GM18505 (cell line): ENCODE results near the gene IFNA10.
"Not testable (repeated sequence)": the region's sequence is repeated elsewhere in the genome, so short reads cannot be mapped to it uniquely, and the experiment has no call there.

Experiments used
- ATAC-seq: cut with Tn5 transposase; IDR thresholded peaks from one replicate; pipeline ENCODE4 v1.9.1; 2021; ENCODE audit not compliant: unreplicated experiment
- POLR2A ChIP-seq: IDR thresholded peaks from 4 replicates; pipeline ENCODE4 v1.6.1; 2011; ENCODE audit warnings: borderline replicate concordance; ENCODE audit not compliant: insufficient read depth, insufficient read length; ENCODE audit errors: extremely low read depth

IFNA10 gene

DNA sequence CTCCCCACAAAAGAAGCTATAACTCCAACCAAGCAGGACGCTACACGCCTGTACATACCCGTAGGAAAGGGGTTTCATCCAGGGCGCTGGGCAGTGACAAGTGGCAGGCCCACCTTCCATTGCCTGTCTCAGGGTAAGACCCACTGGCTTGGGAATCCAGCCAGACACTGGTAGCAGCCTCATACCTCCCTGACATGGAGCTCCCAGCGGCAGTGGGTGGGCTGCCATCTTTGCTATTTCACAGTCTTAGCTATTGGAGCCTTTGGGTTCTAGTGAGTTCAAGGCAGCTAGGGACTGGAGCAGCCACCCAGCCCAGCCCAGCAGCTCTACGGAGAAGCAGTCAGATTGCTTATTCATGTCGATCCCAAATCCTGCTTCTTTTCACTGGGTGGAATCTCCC, 3.4 kb upstream of the IFNA10 start:
- no peak for ATAC-seq
- TF ChIP-seq POLR2A, result no peak

- no peak for TF ChIP-seq POLR2A
- ATAC-seq, result no peak
Measured at GRCh38 chr9:21205204-21205603, 1.7 kb downstream of the IFNA10 start.

DNA sequence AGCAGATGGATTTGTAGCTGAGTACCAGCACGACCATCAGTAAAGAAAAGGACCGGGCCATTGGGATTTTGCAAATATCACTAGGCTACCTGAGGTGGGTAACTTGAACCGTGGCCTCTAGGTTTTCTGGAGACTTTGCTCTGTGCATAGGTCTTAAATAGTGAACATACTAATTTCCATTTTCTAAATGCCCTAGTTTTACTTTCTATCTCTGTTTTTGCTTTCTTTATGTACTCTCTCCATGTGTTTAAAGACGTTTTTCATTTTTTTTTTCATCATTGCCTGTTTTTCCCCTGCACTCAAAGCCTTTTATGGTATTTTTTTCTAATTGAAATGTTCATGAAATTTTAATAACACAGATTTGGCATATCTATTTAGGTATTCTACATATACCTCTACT, 4.8 kb downstream of the IFNA10 start, which contains the start of gene IFNA7:
Gene IFNA7, minus strand, starts transcription at position 101 of the 400 bp plus-strand sequence. Its CDS starts 40 bp downstream, at position 61.
- ATAC-seq, result not testable (repeated sequence)

GRCh38 chr9:21194867-21195776, 11.8 kb downstream of the IFNA10 start:
- ATAC-seq, result peak; percentile 95

DNA sequence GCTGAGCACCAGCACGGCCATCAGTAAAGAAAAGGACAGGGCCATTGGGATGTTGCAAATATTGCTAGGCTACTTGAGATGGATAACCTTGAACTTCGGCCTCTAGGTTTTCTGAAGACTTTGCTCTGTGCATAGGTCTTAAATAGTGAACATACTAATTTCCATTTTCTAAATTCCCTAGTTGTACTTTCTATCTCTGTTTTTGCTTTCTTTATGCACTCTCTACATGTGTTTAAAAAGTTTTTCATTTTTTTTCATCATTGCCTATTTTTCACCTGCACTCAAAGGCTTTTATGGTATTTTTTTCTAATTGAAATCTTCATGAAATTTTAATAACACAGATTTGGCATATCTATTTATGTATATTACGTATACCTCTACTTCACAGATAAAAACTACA, 19.5 kb downstream of the IFNA10 start, which contains the start of gene IFNA4:
Gene IFNA4, minus strand, starts transcription at position 101 of the 400 bp plus-strand sequence. Its CDS starts 56 bp downstream, at position 45.
- ATAC-seq, result not testable (repeated sequence)

DNA sequence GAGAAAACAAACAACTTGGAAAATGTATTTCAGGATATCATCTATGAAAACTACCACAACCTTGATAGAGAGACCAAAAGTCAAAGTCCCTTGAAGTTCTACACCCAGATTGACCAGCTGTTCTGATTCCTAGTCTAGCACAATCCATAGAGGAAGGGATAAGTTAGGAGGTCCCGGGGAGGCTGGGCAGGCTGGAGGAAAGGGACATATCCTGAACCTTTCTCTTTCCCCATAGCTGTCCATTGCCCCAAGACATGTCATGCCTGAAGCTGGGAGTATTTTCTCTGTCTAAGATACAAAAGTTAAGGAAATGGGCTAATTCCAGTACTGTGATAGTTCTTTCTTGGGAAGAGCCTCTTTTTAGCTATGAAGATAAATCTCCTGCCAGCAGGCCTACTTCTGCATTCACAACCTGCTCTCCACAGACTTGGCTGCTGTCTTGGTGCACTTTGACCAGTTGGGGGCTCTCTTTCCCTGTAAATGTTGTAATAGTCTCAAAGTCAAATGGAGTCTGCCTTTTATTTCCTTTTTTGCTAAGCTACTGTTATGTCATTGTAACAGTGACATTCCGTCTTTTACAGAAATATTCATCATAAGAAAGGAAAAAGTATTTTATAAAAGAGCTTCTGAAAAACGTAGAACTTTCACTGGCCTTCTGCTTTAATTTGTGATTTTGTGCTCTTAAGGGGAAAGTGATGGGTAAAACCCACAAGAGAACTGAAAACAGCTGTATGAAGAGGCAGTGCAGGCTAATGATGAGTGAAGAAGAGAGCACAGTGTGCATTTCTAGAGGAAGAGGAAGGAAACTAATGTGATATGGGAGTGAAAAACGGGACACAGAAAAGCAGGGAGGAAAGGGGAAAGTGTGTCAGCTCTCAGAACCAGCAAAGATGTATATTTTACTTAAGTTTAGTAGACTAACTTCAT, 23.9 kb downstream of the IFNA10 start:
- ATAC-seq, result peak; percentile 94

- no peak for ATAC-seq
- no peak for TF ChIP-seq POLR2A
Measured at GRCh38 chr9:21174671-21175070, 32.3 kb downstream of the IFNA10 start.

- no peak for TF ChIP-seq POLR2A
- no peak for ATAC-seq
Measured at GRCh38 chr9:21172156-21172555, 34.8 kb downstream of the IFNA10 start.

DNA sequence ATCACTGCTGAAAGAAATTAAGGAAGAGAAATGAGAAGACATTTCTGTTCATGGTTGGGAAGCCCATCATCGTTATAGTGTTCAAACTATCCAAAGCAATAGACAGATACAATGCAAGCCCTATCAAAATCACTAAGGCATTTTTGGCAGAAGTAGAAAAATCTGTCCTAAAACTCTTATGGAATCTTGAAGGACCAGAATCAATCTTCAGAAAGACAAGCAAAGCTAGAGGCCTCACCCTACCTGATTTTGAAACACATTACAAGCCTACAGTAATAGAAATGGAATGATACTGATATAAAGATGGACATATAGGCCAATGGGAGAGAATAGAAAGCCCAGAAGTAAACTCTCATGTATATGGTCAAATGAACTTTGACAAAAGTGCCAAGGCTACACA, 35.6 kb downstream of the IFNA10 start:
- no peak for ATAC-seq
- TF ChIP-seq POLR2A, result no peak

DNA sequence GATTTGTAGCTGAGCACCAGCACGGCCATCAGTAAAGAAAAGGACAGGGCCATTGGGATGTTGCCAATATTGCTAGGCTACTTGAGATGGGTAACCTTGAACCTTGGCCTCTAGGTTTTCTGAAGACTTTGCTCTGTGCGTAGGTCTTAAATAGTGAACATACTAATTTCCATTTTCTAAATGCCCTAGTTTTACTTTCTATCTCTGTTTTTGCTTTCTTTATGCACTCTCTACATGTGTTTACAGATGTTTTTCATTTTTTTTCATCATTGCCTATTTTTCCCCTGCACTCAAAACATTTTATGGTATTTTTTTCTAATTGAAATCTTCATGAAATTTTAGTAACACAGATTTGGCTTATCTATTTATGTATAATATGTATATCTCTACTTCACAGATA, 40.4 kb downstream of the IFNA10 start, which contains the start of gene IFNA21:
Gene IFNA21, minus strand, starts transcription at position 101 of the 400 bp plus-strand sequence. Its CDS starts 48 bp downstream, at position 53.
- ATAC-seq, result not testable (repeated sequence)

DNA sequence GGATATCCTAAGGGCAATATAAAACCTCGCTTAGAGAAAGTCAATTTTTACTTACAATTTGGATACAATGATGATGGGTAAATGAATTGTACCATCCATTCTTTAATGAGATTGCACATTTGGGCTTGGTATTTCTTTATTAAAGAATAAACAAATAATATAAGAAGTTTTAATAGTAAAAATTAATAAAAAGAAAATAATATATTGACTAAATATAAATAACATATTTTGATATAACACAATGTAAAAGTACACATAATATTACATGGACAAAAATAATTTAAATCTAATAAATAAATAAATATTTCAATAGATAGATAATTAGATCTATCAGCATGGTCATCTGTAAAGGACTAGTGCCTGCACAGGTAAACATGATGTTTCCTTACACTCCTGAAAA, 41.4 kb downstream of the IFNA10 start:
- TF ChIP-seq POLR2A, result no peak
- no peak for ATAC-seq

GRCh38 chr9:21160178-21160577, 46.8 kb downstream of the IFNA10 start:
- peak; percentile 87 for ATAC-seq

More at GRCh38 chr9:21160178-21160577, 46.8 kb downstream of the IFNA10 start:
- TF ChIP-seq POLR2A, result no peak
